Activated gamma-delta T cell treated with anti-CD3 and anti-CD28 coated beads, Interleukin-2, amount 50 U/mL, for 16 hours (primary cell): Measurements from ENCODE around the gene NECTIN2.
"Not testable (repeated sequence)": the region's sequence is repeated elsewhere in the genome, so short reads cannot be mapped to it uniquely, and the experiment has no call there.

ENCODE experiments used
- DNase-seq: peaks from one replicate; pipeline ENCODE4 v3.0.0-alpha.2; 2020; ENCODE audit warnings: low read depth

Gene NECTIN2

DNA sequence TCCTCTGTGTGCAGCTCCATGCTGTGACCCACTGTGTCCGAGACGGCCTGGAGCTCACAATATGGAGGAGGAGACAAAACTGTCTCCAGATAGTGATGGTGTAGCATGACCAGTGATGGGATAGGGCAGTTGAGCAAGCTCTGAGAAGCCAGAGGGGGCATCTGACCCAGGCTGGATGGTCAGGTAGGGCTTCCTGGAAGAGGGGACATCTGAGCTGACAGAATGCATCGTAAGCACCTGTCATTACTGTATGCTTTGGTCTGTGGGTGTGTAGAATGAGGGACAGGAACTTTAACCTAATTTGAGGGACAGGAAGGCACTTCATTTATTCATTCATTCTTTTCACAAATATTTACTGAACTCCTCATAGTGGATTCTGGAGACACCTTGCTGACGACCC lies 38.5 kb downstream of the NECTIN2 start:
- no peak for DNase-seq

DNA sequence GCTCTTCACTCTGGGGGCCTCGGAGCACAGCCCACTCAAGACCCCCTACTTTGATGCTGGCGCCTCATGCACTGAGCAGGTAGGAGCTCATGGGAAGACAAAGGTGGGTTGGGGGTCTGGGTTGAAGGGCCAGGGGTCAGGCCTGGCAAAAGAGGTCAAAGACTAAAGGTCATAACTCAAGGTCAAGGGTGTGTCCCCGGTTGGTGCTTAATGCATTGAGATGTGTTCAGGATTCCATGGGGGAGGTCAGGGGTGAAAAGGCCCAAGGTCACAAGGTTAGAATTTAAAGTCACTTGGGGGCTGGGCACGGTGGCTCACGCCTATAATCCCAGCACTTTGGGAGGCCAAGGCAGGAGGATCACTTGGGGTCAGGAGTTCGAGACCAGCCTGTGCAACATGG lies 40.0 kb downstream of the NECTIN2 start:
- DNase-seq = no peak

GRCh38 chr19:44887648-44888047 lies 41.6 kb downstream of the NECTIN2 start:
- DNase-seq = no peak

DNA sequence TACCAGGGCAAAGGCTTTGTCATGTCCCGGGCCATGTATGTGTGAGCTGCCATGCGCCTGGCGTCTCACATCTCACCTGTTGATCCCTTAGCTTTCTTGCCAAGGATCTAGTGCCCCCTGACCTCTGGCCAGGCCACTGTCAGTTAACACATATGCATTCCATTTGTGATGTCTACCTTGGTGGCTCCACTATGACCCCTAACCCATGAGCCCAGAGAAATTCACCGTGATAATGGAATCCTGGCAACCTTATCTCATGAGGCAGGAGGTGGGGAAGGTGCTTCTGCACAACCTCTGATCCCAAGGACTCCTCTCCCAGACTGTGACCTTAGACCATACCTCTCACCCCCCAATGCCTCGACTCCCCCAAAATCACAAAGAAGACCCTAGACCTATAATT lies 42.2 kb downstream of the NECTIN2 start:
- DNase-seq = not testable (repeated sequence)

- DNase-seq = no peak
Measured at GRCh38 chr19:44889830-44890365, 43.8 kb downstream of the NECTIN2 start.

DNA sequence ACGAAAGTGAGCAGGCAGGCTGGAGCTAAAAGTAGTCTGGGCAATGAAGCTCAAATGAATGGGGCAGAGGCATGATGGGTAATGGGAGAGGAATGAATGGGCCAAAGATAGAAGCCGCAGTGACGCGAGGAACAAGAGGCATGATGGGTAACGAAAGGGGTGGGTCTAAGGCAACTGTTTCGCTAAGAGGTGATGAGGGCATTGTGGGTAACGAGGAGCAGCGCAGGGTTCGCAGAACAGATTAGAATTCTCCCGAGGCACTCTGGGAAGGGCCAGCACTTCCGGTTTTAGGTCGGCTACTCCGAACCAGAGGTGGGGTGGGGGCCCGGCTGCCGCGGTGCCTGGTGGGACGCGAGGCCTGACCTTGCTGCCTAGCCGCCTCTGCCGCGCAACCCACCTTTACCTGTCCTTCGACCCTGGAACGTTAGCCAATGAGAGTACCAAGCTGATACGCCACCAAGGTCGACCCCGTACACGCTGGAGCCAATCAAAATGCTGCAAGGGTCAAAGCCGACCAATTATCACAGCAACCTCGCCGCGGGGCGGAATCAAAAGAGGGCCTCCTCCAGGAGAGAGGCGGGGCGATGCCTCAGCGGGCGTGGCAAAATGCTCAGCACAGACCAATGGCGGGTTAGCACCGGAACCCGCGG lies 44.4 kb downstream of the NECTIN2 start:
- no peak for DNase-seq

DNA sequence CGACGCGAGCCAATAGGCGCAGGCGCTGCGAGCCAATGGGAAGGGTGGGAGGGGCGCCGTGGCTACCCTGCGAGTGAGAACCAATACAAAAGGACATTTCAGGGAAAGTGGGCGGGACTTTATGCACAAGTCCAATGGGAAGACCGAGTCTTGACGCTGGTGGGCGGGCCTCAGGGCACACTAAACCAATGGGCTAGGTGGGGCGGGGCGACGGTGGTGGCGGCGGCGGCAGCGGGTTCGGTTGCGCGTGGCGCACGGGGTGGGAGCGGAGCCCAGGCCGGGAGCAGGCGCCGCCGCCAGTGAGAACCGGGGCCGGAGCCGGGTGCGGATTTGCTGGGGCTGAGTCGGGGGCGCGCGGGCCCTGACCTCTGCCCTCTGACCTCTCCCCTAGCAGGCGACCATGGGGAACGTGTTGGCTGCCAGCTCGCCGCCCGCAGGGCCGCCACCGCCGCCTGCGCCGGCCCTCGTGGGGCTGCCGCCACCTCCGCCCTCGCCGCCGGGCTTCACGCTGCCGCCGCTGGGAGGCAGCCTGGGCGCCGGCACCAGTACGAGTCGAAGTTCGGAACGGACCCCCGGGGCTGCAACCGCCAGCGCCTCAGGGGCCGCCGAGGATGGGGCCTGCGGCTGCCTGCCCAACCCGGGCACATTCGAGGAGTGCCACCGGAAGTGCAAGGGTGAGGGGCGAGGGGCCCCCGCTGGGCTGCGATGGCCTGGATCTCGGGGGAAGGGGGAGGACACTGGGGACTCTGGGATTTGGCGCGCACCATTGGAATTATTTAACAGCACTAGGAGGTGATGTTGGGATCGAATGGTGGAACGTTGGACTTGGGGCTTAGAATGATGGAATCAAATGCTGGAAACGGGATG lies 45.2 kb downstream of the NECTIN2 start, which contains the start of gene TOMM40:
TOMM40 (plus strand) TSS at position 239 of the 867 bp plus-strand sequence; CDS start at position 401, 162 bp downstream.
- DNase-seq = peak; percentile 100

DNA sequence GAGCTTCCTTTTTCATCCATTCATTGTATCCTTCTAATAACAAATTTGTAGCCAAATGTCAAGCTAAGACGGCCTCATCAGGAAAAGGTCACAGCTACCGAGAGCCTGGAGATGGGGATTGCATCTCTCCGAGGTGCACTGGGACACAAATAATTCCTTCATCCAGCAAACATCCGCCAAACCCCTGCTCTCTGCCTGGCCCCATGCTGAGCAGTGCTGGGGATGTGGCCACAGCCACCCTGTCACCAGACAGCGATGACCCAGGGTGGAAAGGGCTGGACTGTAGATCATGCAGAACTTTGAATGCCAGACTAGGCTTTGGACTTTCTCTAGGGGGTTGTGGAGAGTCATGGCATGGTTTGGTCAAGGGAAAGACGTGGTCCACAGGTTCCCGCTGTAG lies 46.8 kb downstream of the NECTIN2 start:
- no peak for DNase-seq

DNA sequence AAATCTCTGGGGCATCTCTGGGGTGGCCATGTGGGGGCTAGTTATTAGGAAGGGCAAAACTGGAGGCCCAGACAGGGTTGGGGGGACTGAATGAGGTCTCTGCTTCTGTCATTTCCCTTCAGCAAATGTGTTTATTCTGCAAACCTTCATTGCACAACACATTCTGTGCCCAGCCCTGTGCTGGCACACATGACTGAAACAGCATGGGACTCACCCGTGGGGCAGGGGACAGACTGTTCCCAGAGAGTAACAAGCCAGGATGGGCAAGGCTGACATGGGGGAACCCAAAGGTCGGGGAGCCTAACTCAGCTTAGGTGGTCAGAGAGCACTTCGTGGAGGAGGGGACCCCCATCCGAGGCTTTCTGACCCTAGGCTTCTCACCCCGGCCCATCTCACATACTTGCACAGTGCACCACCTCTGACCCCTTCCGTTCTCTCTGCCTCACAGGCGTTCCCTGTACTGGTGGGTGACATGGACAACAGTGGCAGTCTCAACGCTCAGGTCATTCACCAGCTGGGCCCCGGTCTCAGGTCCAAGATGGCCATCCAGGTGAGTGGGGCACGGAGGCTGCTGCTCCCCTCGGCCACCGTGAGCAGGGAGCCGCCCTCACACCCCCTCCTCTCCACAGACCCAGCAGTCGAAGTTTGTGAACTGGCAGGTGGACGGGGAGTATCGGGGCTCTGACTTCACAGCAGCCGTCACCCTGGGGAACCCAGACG lies 47.4 kb downstream of the NECTIN2 start:
- no peak for DNase-seq

DNA sequence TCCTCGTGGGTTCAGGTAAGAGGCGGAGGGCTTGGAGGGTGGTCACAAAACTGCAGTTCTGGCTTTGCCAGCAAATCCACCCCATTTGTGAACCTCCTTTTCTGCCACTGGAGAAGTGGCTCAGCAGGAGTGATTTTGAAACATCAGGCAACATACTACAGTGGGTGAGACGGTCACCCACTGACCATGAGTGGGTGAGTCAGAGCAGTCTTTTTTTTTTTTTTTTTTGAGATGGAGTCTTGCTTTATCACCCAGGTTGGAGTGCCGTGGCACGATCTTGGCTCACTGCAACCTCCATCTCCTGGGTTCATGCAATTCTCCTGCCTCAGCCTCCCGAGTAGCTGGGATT lies 47.9 kb downstream of the NECTIN2 start:
- DNase-seq = no peak

DNA sequence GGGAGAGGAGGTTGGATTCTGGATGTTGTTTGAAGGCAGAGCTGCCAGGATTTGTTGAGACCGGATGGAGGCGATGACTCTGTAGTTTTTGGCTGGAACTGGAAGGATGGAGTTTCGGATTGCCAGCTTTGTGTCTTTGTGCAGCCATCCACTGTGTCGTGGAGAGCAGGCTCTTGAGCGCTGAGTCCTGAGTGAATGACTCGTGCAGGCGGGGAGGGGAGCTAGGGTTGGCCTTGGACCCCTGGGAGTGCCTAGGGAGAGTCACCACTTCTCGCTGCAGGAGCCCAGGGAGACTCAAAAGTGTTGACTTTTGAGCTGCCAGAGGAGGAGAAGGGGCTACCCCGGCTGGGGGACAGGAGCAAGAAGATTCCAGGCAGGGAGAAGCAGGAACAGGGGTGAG lies 48.8 kb downstream of the NECTIN2 start:
- DNase-seq = no peak

GRCh38 chr19:44897835-44898234 lies 51.7 kb downstream of the NECTIN2 start:
- DNase-seq = no peak

- no peak for DNase-seq
Measured at GRCh38 chr19:44900328-44901244, 54.5 kb downstream of the NECTIN2 start.

DNA sequence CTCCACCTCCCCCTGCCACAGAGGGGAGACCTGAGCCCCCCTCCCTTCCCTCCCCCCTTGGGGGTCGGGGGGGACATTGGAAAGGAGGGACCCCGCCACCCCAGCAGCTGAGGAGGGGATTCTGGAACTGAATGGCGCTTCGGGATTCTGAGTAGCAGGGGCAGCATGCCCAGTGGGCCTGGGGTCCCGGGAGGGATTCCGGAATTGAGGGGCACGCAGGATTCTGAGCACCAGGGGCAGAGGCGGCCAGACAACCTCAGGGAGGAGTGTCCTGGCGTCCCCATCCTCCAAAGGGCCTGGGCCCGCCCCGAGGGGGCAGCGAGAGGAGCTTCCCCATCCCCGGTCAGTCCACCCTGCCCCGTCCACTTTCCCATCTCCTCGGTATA lies 57.1 kb downstream of the NECTIN2 start:
- no peak for DNase-seq

DNA sequence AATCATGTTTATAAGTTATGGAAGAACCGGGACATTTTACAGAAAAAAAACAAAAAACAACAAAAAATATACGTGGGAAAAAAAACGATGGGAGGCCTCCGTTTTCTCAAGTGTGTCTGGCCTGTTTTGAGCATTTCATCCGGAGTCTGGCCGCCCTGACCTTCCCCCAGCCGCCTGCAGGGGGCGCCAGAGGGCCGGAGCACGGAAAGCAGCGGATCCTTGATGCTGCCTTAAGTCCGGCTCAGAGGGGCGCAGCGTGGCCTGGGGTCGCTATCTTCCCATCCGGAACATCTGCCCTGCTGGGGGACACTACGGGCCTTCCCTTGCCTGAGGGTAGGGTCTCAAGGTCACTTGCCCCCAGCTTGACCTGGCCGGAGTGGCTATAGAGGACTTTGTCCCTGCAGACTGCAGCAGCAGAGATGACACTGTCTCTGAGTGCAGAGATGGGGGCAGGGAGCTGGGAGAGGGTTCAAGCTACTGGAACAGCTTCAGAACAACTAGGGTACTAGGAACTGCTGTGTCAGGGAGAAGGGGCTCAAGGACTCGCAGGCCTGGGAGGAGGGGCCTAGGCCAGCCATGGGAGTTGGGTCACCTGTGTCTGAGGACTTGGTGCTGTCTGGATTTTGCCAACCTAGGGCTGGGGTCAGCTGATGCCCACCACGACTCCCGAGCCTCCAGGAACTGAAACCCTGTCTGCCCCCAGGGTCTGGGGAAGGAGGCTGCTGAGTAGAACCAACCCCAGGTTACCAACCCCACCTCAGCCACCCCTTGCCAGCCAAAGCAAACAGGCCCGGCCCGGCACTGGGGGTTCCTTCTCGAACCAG lies 57.7 kb downstream of the NECTIN2 start:
- DNase-seq = peak; percentile 55

GRCh38 chr19:44904426-44904994 lies 58.4 kb downstream of the NECTIN2 start:
- no peak for DNase-seq

GRCh38 chr19:44905437-44906160 lies 59.5 kb downstream of the NECTIN2 start, which contains the start of gene APOE:
Gene APOE, plus strand, starts transcription at chr19:44905796. Its CDS starts 829 bp downstream, at chr19:44906625.
- DNase-seq = no peak

- no peak for DNase-seq
Measured at GRCh38 chr19:44907613-44908012, 61.5 kb downstream of the NECTIN2 start.

DNA sequence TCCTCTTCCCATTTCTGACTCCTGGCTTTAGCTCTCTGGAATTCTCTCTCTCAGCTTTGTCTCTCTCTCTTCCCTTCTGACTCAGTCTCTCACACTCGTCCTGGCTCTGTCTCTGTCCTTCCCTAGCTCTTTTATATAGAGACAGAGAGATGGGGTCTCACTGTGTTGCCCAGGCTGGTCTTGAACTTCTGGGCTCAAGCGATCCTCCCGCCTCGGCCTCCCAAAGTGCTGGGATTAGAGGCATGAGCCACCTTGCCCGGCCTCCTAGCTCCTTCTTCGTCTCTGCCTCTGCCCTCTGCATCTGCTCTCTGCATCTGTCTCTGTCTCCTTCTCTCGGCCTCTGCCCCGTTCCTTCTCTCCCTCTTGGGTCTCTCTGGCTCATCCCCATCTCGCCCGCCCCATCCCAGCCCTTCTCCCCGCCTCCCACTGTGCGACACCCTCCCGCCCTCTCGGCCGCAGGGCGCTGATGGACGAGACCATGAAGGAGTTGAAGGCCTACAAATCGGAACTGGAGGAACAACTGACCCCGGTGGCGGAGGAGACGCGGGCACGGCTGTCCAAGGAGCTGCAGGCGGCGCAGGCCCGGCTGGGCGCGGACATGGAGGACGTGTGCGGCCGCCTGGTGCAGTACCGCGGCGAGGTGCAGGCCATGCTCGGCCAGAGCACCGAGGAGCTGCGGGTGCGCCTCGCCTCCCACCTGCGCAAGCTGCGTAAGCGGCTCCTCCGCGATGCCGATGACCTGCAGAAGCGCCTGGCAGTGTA lies 62.2 kb downstream of the NECTIN2 start:
- DNase-seq = no peak
